ENCODE results near the gene B3GALT6.

B3GALT6 gene

GRCh38 chr1:1202831-1203560 lies 29.0 kb upstream of the B3GALT6 start:
- no peak for DNase-seq

DNA sequence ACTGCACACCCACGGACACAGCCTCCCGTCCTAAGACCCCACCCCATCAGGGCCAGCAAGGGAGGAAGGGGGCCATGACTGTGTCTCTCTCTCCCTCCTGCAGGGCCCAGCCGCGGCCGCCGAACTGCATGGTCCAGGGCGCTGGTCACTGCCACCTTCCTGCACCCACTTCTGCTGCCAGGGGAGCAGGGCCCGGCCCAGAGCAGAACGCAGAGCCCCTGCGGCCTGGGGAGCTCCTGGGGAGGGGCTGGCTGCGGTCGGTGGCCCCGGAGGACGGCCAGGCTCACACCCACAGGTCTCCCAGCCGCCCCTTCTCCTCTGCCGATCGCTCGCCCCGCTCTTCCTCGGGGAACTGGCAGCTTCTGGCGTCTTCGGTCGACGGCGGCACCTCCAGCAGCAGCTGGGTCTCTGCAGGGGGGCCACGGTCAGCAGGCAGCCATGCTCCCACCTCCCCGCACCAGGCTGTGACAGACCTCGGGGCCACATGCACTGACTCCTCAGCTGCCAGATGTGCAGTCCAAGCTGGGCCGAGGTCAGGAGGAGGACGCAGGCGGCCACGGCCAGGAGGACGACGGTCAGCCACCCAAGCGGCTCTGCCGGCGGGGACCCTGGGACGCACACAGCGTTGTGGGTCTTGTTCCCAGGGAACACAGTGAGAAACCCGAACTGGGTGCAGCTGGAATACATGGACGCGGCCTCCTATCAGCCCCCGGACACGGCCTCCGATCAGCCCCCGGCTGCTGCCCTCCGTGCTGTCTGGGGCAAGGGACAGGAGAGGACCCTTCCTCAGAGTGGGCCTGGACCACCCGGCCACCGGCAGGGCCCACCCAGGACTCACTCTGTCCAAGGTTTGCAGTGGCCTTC lies 28.2 kb upstream of the B3GALT6 start:
- DNase-seq: no peak

- DNase-seq: no peak
Observed at GRCh38 chr1:1204425-1204920, 27.6 kb upstream of the B3GALT6 start.

GRCh38 chr1:1204998-1205768 lies 26.9 kb upstream of the B3GALT6 start:
- no peak for DNase-seq

GRCh38 chr1:1205769-1206375 lies 26.2 kb upstream of the B3GALT6 start:
- no peak for DNase-seq

GRCh38 chr1:1206376-1206965 lies 25.6 kb upstream of the B3GALT6 start, which contains the start of gene TNFRSF18:
TNFRSF18 (minus strand) TSS chr1:1206592; CDS start chr1:1206571, 21 bp downstream.
- no peak for DNase-seq

DNA sequence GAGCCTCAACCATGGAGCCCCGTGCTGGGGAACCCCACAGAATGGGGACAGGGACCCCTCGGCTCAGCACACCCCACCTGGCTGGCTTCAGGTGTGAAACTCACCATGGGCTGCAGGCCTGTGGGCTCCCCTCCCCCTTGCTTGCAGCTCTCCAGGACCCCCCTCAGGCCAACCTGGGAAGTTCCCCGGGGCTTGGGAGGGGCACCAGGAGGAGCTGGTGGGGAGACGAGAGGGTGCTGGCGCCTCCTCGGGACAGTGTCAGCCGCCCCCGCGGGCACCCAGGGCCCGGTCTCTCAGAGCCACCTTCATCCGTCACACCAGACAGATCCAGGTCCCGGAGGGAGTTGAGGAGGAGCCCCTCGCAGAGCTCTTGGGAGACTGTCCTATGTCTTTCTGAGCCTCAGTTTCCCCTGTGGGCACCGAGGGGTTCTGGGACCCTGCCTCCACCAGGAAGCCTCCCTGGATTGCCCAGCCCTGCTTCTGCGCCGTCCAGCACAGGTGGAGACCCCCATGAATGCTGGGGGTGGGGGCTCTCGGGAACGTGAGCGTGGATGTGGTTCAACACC lies 25.0 kb upstream of the B3GALT6 start:
- no peak for DNase-seq

DNA sequence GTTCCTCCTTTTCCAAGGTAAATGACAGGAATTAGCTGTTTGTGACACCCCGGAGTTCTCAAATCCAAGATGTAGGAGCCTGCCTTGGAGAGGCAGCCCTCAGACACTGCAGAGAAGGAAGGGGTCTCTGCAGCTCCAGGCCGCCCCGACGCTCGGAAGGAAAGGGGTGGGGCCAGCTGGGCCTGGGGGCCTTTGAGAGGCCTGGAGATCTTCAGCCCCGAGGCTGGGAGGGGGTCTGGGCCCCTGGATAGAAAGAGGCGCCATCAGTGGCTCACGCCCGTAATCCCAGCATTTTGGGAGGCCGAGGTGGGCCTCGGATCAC lies 24.5 kb upstream of the B3GALT6 start:
- DNase-seq: no peak

GRCh38 chr1:1208713-1209433 lies 23.2 kb upstream of the B3GALT6 start:
- peak; percentile 22 for DNase-seq

- no peak for DNase-seq
Observed at GRCh38 chr1:1210726-1211540, 21.1 kb upstream of the B3GALT6 start.

DNA sequence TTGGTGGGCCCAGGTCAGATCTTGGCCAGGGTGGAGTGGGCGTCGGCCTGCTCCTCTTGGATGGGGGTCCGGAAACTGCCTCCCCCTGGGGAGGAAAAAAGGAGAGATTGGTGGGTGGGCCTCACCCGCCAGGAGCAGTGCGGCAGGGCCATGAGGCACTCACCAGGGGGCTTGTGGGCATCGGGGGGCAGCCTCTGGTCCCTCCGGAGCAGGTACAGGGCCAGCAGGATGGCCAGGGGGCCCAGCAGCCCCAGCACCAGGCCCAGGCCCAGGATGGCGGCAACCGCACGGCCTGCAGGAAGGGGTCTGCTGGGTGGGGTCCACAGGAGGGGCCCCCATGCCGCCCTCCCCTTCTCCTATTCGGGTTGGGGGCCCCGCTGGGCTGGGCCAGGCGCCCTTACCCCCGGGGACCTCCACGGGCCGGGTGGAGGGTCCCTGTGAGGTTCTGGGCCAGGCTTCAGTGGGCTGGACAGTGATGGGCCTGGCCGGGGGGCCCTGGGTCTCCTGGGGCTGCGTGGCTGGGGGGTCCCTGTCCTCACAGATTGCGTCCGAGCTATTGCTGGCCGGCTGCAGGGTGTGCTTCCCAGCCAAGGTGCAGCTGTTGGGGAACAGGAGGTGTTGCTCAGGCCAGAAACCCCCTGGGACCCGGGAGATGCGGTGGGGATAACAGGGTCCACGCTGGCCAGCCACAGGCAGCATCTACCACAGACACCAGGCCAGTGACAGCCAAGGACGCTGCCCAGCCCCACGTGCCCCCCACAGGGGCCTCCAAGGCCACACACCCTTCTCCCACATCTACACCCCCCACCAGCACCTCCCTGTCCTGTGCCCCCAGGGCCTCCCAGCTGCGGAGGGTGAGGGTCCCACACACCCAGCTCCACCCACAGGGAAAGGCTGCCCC lies 20.2 kb upstream of the B3GALT6 start:
- no peak for DNase-seq

GRCh38 chr1:1212780-1213344 lies 19.2 kb upstream of the B3GALT6 start:
- peak; percentile 47 for DNase-seq

DNA sequence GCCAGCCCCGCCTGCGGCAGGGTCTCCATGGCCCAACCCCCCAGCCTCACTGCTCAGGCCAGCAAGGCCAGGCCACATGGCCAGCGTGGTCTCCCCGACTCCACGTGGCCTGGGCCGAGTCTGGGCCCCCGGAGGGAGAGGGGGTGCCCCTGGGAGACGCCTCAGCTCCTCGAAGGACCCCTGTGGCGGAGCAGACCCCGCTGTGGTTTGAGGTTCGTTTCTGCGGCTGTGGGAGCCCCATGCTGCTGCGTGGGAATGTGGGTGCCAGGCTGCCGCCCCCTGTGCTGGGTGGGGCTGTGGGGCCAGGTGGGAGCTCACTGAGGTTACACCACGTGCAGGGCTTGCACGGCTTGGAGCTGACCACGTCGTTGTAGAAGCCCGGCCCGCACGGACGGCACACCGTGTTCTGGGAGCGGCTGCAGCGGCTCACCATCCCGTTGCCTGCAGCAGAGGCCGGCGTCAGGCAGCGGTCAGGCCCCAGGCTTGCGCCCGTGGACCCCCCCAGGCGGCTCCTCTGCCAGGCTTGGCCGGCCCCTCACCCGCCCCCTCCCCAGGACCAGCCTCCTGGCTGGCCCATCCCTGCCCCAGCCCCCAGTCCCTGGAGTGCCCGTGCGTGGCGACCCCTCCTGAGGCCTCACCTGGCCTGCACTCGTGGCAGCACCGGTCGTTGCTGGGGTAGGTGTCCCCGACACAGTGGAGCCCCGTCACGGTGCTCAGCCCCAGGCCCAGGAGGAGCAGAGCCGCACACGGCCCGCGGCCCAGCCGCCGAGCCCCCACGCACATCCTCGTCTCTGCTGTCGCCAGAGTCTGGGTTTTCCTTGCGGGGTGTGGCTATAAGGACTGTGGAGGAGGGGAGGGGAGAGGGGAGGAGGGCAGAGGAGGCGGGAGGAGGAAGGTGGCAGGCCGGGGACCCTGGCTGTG lies 18.4 kb upstream of the B3GALT6 start, which contains the start of gene TNFRSF4:
TNFRSF4 (minus strand) TSS at position 809 of the 921 bp plus-strand sequence; CDS start at position 783, 26 bp downstream.
- no peak for DNase-seq

DNA sequence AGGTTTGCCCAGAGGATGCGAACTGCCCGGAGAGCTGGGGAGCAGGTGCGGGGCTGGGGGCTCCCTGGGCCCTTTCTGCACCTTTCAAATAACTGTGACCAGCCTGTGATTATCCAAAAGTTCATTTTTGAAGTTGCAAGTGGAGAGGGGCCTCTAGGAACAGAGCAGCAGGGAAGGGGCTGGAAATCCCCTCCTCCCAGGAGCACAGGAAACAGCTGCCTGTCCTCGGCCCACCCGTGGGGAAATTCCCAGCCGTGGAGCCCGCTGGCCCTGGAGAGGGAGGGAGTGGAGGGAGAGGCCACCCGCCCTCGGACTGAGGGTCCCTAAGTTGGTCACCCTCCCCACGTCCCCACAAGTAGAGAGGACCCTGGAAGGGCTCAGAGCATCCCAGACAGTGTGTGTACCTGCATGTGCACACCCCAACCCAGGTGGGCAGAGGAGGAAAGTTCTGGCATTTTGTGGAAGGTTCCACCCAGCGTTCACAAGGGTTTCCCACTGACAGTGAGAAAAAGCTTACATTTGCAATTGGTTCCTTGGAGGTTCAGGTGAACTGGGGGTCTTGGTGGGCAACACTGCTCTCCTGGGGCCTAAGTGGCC lies 16.9 kb upstream of the B3GALT6 start:
- DNase-seq: no peak

DNA sequence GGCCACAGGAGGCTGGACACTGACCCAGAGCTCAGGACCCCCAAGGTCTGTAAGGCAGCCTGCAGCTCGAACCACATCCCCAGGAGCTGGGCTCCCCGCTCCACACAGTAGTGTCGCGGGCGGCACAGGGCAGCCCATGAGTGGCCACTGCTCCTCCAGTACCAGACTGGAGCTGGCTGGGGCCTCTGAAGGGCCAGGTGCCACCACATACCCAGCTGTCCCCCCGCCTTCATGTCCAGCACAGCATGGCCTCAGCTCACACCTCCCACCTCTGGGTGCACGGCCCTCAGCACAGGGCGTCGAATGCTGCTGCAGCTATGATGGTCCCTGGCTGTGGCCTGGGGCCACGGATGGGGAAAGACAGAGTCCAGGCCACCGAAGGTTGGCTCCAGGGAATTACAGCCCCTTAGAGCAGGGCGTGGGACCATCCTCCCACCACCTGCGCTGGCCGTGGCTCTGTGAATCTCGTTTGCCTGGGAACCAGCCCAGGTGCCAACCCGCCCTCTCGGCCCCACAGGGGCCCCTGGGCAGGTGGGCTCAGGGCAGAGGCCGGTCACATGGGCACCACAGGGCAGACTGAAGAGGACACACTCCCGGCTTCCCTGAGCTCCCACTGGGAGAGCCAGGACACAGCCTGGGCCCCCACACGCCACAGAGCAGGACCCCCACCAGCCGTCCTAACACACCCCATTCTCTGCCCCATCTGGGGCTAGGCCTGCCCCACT lies 16.0 kb upstream of the B3GALT6 start:
- DNase-seq: no peak

DNA sequence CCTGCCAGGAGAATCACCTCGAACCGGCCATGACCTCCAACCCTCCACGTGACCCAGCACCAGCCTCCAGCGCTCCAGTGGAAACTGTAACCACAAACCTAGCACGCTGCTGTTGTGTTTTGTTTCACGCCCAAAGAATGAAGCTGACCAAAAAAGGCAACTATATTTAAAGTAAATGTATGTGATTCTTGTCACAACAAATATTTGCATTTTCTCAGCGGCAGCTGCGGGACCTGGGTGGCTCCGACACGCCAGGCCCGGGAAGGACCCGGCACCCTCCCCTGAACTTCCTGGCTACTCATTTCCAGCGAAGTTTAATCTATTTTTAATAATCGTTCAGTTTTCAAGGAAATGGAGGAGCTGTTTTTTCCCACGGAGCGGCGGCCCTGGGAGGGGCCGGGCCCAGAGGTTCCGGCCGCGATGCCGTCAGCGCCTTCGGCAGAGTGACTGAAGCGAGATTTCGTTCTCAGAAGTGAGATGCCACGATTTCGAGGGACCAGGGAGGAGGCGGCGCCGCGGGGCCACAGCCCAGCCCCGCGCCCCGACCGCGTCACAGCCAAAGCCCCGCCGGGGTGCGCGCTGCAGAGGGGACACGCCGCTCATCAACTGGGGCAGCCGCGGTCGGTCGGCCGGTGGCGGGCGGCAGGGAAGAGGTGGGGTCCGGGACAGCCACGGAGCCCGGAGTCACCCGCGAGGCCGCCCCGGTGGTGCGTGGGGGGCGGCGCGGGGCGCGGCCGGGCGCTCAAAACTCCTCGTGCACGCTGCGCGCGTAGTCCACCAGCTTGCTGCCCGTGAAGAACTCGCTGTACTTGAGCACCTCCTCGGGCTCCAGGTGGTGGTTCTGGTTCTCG lies 15.0 kb upstream of the B3GALT6 start:
- no peak for DNase-seq
